NT2/D1 (cell line): ENCODE measurements around the gene NTSR2.

Experiments used
- DNase-seq: peaks from one replicate; pipeline ENCODE4 v3.0.0-alpha.2; 2011; ENCODE audit warnings: low read depth, low spot score
- H3K27me3 ChIP-seq: 2 replicates; pipeline ENCODE4 v1.6.0; 2011; ENCODE audit warnings: mild to moderate bottlenecking; ENCODE audit not compliant: insufficient read length, insufficient read depth
- H3K36me3 ChIP-seq: 2 replicates; pipeline ENCODE4 v1.6.1; 2011; ENCODE audit warnings: mild to moderate bottlenecking, low read length, mixed read lengths; ENCODE audit not compliant: insufficient read depth, insufficient read length
- H3K4me1 ChIP-seq: 2 replicates; pipeline ENCODE4 v1.5.1; 2011; ENCODE audit not compliant: insufficient read depth, insufficient read length
- H3K4me3 ChIP-seq: 2 replicates; pipeline ENCODE4 v1.5.1; 2011; ENCODE audit warnings: low read depth; ENCODE audit not compliant: insufficient read length
- H3K9ac ChIP-seq: 2 replicates; pipeline ENCODE4 v1.6.0; 2011; ENCODE audit warnings: low read depth; ENCODE audit not compliant: insufficient read length
- H3K9me3 ChIP-seq: 2 replicates; pipeline ENCODE4 v1.5.1; 2011; ENCODE audit warnings: mild to moderate bottlenecking, low read length; ENCODE audit not compliant: insufficient read depth
- SUZ12 ChIP-seq: IDR thresholded peaks from 2 replicates; pipeline ENCODE4 v1.6.1; 2011; ENCODE audit not compliant: insufficient read length, insufficient read depth; ENCODE audit errors: extremely low read depth
- YY1 ChIP-seq: IDR thresholded peaks from 2 replicates; pipeline ENCODE4 v1.6.1; 2011; ENCODE audit not compliant: insufficient read length, insufficient read depth
- ZNF274 ChIP-seq: IDR thresholded peaks from 2 replicates; pipeline ENCODE4 v1.6.1; 2011; ENCODE audit warnings: mild to moderate bottlenecking, low read depth, low read length

NTSR2 gene

DNA sequence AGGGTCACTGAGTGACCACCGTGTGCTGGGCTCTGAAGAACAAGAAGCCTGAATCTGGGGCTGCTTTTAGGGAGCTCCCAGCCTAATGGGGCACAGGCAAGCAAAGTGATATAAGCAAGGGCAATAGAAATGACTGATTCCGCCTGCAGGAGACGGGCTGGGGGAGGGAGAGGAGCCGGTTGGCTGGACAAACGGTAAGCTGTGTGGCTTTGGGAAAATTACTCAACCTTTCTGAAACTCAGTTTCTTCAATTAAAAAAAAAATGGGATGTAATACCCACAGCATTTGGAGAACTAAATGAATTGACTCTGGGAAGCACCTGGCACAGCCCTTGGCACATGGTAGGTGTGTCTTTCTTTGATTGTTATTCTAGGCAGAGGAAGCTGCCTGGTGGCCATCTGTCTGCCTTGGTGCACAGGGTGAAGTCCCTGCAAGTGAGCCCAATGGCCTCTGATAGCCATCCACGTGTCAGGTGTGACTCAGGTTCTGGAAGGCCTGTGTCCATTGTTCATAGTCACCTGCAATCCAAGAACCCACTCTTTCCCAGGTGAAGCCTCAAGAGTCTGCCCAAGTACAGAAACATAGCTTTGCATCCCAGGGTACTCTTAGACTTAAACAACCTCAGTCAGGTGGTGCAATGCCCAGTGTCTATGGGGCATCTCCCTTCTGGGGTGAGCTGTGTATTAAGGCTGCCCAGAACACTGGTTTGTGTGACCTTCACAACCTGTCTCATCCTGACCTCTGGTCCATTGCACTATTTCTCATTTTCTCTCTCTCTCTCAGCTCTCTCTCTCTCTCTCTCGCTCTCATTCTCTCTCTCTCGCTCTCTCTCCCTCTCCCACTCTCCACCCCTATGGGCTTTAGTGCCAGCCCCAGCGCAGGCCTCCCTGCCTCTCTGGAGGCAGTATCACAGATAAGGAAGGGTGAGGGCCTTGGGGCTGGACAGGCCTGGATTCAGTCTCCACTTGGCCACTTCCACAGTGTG, 30.0 kb upstream of the NTSR2 start:
- no peak overlapping the region for H3K9ac ChIP-seq
- DNase-seq: no peak

DNA sequence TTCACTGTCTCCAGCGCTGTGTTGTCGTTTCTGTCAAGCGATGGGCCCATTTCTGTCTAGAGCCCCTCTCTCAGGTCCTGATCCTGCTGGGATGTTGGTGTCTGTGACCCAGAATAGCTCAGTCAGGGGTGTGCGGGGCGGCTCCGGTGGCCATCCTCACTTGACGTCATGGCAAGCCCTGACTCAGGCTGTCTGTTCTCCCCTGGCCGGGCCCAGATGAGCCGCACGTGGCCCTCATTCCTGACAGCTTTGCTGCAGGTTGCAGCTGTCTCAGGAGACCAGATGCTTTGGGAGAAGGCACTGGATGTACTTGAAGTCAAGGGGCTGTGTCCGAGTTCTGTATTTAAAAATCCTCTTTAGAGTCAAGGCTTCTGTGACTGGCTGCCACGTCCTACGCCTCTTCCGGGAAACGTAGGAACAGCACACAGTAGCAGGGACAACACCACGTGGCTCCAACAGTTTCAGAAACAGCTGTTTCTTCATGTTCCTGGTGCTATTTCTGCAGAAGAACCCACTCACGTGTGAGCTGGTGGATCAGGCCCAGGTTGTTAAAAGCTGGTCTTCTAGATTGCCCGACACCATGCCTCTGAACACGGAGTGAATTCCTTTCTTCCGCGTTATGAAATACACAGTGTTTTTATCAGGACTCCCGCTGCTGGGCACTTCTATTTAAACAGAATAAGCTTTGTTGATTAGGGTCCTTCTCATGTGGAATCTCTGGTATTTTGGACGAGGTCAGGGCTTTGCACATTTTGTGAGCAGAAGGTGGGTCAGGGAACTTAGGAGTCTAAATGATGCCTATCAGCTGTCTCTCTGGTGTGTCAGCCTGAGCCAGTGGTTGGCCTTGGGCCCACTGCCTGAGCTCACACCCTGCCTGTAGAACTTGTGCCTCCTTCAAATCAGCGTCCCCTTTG, 28.3 kb upstream of the NTSR2 start:
- Histone ChIP-seq H3K4me1 (peaks cover 6% of the 10 kb centered on the region), H3K27me3 (no peaks in the 10 kb centered on the region), H3K36me3 (no peaks in the 10 kb centered on the region), H3K9ac (no peak overlapping the region), H3K9me3 (no peaks in the 10 kb centered on the region), H3K4me3 (no peak overlapping the region)
- DNase-seq: no peak
- TF ChIP-seq YY1 (no peak), ZNF274 (no peak), SUZ12 (no peak)

More for the DNA sequence above, 30.0 kb upstream of the NTSR2 start:
- no peaks in the 10 kb centered on the region for H3K9me3 ChIP-seq
- peaks cover 6% of the 10 kb centered on the region for H3K4me1 ChIP-seq
- no peaks in the 10 kb centered on the region for H3K36me3 ChIP-seq
- H3K27me3 ChIP-seq: no peaks in the 10 kb centered on the region
- TF ChIP-seq SUZ12 (no peak), ZNF274 (no peak), YY1 (no peak)
- no peak overlapping the region for H3K4me3 ChIP-seq

DNA sequence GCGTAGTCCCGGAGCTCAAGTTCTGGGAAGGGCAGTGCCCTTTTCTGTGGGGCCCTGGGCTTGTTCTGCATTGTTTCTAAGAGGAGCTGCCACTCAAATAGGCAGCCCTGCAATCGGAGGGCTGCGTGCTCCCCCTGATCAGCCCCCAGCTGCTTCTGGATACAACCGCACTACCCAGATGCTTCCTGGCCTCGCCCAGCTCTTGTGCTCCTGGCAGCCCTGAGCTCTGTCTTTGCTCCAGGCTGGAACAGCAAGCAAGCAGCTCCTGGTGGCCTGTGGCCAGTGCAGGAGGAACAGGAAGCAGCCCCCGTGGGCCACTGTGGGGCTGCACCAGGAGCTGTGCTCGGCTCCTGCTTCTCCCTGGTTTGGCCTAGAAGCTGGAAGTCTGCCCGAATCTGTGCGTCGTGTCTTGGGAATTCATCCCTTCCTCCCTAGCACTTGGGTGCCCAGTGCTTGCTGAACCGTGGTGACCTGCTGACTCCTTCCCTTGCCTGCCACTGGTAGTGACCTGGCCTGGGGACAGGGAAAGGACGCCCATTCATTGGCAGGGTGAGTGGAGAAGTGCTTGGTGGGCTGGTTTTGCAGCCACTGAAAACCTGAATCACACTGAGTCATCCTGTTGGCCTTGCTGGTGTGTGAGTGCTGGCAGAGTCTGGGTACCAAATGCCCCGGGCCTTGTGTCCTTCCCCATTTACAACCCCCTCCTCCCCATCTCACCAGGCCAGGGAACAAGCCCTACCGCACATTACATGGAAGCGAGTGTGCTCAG, 27.3 kb upstream of the NTSR2 start:
- Histone ChIP-seq H3K36me3 (no peaks in the 10 kb centered on the region), H3K9ac (no peak overlapping the region), H3K4me1 (peaks cover 6% of the 10 kb centered on the region), H3K27me3 (no peaks in the 10 kb centered on the region), H3K9me3 (no peaks in the 10 kb centered on the region), H3K4me3 (no peak overlapping the region)
- TF ChIP-seq YY1 (no peak), SUZ12 (no peak), ZNF274 (no peak)
- DNase-seq: no peak

DNA sequence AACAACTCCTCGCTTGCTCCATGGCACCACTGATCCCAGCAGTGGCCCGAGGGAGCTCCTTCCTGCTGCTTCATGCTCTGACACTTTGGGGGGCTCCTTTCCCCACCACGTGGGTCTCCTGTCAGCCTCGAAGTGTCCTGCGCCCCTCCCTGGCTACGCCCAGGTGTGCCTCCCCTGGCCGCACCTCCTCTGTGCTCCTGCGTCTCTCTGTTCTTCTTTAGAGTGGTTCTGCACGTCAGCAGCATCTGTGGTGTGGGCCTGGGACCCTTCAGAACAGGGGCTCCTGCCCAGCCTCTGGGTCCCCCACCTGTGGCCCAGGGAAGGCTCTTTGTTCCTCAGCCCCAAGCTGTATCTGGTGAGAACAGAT, 26.7 kb upstream of the NTSR2 start:
- peaks cover 4% of the 10 kb centered on the region for H3K4me1 ChIP-seq
- H3K27me3 ChIP-seq: no peaks in the 10 kb centered on the region
- H3K9me3 ChIP-seq: no peaks in the 10 kb centered on the region
- H3K4me3 ChIP-seq: no peak overlapping the region
- DNase-seq: no peak
- no peaks in the 10 kb centered on the region for H3K36me3 ChIP-seq
- no peak overlapping the region for H3K9ac ChIP-seq
- TF ChIP-seq ZNF274 (no peak), SUZ12 (no peak), YY1 (no peak)

DNA sequence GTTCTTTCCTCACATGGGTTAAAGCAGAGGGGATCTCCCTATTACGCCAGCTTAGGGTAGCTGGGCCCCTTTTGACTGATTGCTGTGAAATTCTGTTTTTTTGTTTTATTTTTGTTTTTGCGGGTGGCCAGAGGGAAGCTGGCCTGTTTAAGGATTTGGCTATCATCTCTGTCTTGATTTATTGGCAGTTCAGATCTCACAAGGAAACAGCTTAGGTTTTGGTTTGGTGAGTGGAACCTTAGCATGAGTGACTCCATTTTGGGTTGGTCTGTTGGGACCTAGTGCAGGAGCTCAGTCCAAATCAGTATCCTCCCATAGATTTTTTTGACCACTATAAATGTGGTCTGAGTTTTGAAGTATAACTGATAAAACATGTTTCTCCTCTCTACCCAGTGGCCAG, 25.6 kb upstream of the NTSR2 start:
- H3K4me1 ChIP-seq: peaks cover 4% of the 10 kb centered on the region
- H3K9ac ChIP-seq: no peak overlapping the region
- DNase-seq: no peak
- H3K9me3 ChIP-seq: no peaks in the 10 kb centered on the region
- no peaks in the 10 kb centered on the region for H3K36me3 ChIP-seq
- TF ChIP-seq ZNF274: no peak
- TF ChIP-seq YY1: no peak
- TF ChIP-seq SUZ12: no peak
- no peaks in the 10 kb centered on the region for H3K27me3 ChIP-seq
- no peak overlapping the region for H3K4me3 ChIP-seq

DNA sequence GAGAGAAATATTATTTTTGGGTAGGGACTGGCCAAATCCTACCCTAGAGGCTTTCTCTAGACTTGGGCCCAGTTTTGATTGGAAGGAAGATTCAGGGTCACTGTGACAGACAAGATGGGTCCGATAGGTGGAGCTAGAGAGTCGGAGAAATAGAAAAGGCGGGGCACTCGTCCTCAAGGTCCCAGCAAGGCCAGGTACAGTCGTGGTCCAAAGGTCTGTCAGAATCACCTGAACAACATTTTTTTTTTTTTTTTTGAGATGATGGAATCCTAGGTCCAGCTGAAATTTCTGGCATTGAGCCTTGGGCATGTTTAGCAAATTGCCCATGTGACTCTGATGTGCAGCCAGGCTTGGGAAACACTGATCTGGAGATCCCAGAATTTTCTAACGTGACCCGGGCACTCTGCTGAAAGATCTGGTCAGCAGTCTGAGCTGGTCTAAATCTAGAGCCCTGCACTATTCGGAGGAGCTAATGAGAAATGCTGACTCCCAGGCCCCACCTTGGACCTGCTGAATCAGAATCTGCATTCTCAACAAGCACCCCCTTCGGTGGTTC, 23.0 kb upstream of the NTSR2 start:
- Histone ChIP-seq H3K27me3 (no peaks in the 10 kb centered on the region), H3K36me3 (no peaks in the 10 kb centered on the region), H3K9me3 (no peaks in the 10 kb centered on the region), H3K9ac (no peak overlapping the region), H3K4me1 (peaks cover 4% of the 10 kb centered on the region), H3K4me3 (no peak overlapping the region)
- TF ChIP-seq SUZ12 (no peak), YY1 (no peak), ZNF274 (no peak)
- DNase-seq: peak; percentile 71
